Esophagus muscularis mucosa (tissue), 4 donors: Measurements from ENCODE around the gene ARL2BP.

Source experiments
- EP300 ChIP-seq: sonication (generic); formaldehyde crosslinking; IDR thresholded peaks from one replicate; pipeline ENCODE4 v1.6.1; 2017; ENCODE audit warnings: antibody characterized with exemption
- POLR2A ChIP-seq: fragments of 450-650 bp; IDR thresholded peaks from one replicate; pipeline ENCODE4 v1.6.1; 2017; ENCODE audit warnings: antibody characterized with exemption, moderate library complexity, mild to moderate bottlenecking, low read depth
- POLR2AphosphoS5 ChIP-seq, 2 donors: sonication (generic); formaldehyde crosslinking; IDR thresholded peaks; one replicate each; pipeline ENCODE4 v1.6.1; 2017; ENCODE audit warnings: antibody characterized with exemption in 2 of 2
- TF ChIP-seq, protein P1 (sequence below), 3 experiments: fragments of 200-600 bp in 2 of 3; fragments of 450-650 bp in 1 of 3; sonication (generic) in 2 of 3; IDR thresholded peaks; one replicate each; pipeline ENCODE4 v1.5.1; 2017 to 2019; ENCODE audit warnings: antibody characterized with exemption in 3 of 3, mild to moderate bottlenecking in 2 of 3, moderate library complexity in 1 of 3

DNA sequence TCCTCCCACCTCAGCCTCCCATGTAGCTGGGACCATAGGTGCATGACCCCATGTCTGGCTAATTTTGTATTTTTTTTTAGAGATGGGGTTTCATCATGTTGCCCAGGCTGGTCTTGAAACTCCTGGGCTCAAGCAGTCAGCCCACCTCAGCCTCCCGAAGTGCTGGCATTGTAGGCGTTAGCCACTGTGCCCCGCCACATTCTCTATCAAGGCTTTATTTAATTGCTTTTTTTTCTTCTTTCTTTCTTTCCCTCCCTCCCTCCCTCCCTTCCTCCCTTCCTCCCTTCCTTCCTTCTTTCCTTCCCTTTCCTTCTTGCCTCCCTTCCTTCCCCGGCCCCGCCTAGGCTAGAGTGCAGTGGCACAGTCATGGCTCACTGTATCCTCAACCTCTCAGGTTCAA lies 35.3 kb upstream of the ARL2BP start:
- TF ChIP-seq, protein P1, sequence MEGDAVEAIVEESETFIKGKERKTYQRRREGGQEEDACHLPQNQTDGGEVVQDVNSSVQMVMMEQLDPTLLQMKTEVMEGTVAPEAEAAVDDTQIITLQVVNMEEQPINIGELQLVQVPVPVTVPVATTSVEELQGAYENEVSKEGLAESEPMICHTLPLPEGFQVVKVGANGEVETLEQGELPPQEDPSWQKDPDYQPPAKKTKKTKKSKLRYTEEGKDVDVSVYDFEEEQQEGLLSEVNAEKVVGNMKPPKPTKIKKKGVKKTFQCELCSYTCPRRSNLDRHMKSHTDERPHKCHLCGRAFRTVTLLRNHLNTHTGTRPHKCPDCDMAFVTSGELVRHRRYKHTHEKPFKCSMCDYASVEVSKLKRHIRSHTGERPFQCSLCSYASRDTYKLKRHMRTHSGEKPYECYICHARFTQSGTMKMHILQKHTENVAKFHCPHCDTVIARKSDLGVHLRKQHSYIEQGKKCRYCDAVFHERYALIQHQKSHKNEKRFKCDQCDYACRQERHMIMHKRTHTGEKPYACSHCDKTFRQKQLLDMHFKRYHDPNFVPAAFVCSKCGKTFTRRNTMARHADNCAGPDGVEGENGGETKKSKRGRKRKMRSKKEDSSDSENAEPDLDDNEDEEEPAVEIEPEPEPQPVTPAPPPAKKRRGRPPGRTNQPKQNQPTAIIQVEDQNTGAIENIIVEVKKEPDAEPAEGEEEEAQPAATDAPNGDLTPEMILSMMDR (IDR thresholded peaks at IDR 0.05), result no peak
- TF ChIP-seq POLR2A, result no peak
- TF ChIP-seq EP300, result no peak
- TF ChIP-seq POLR2AphosphoS5 (IDR thresholded peaks at IDR 0.05), result no peak
